AG09319 (cell line): ENCODE results near the gene CACNA2D1.

Experiments
- DNase-seq: peaks from one replicate; pipeline ENCODE4 v3.0.0-alpha.2; 2010; ENCODE audit warnings: low read depth; ENCODE audit errors: extremely low read depth
- TF ChIP-seq, protein P1 (sequence below): IDR thresholded peaks from 2 replicates; pipeline ENCODE4 v1.5.1; 2011; ENCODE audit warnings: low read depth, mild to moderate bottlenecking, inconsistent platforms, low read length, moderate library complexity

CACNA2D1 gene

DNA sequence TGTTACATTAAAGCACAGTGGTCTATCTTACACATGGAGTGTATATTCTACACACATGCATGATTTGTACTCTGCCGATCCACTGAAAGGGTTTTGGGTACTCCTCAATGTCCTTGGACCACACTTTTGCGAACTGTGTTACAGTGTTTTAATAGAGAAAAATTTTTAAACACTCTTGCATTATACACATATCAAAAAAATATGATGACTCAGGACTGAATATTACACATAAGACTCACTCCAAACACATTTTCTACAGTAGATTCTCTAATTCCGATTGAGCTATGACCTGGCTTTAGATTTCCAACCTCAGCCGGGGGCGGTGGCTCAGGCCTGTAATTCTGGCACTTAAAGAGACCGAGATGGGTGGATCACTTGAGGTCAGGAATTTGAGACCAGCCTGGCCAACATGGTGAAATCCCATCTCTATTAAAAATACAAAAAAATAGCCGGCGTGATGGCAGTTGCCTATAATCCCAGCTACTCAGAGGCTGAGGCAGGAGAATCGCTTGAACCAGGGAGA lies 222.4 kb downstream of the CACNA2D1 start:
- TF ChIP-seq, protein P1, sequence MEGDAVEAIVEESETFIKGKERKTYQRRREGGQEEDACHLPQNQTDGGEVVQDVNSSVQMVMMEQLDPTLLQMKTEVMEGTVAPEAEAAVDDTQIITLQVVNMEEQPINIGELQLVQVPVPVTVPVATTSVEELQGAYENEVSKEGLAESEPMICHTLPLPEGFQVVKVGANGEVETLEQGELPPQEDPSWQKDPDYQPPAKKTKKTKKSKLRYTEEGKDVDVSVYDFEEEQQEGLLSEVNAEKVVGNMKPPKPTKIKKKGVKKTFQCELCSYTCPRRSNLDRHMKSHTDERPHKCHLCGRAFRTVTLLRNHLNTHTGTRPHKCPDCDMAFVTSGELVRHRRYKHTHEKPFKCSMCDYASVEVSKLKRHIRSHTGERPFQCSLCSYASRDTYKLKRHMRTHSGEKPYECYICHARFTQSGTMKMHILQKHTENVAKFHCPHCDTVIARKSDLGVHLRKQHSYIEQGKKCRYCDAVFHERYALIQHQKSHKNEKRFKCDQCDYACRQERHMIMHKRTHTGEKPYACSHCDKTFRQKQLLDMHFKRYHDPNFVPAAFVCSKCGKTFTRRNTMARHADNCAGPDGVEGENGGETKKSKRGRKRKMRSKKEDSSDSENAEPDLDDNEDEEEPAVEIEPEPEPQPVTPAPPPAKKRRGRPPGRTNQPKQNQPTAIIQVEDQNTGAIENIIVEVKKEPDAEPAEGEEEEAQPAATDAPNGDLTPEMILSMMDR, result no peak
- DNase-seq, result no peak

DNA sequence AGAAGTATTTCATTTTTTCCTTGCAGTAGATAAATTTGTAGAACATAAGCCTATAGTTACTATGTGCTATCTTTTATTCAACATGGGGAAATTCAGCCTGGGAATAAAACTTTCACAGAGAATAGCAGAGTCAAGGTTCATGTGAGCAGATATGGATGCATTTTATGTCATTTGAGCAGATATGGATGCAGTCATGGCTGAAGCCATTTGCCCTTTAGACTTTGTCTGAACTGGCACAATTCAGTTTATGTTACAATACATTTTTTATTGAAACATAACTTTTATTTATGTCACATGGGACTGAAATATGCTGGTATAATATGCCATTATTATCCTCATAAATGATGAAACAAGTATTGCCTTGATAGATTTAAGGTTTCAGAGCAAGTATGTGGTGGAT lies 231.1 kb downstream of the CACNA2D1 start:
- TF ChIP-seq, protein P1, result no peak
- DNase-seq, result no peak

DNA sequence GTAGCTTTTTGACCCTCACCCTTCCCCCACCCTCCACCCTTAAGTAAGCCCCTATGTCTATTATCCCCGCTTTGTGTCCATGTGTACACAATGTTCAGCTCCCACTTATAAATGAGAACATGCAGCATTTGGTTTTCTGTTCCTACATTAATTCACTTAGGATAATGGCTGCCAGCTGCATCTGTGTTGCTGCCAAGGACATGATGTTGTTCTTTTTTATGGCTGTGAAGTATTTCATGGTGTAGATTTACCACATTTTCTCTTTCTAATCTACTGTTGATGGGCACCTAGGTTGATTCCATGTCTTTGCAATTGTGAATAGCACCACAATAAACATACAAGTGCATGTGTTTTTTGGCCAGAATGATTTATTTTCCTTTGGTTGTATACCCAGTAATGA lies 232.2 kb downstream of the CACNA2D1 start:
- TF ChIP-seq, protein P1, result no peak
- DNase-seq, result no peak

DNA sequence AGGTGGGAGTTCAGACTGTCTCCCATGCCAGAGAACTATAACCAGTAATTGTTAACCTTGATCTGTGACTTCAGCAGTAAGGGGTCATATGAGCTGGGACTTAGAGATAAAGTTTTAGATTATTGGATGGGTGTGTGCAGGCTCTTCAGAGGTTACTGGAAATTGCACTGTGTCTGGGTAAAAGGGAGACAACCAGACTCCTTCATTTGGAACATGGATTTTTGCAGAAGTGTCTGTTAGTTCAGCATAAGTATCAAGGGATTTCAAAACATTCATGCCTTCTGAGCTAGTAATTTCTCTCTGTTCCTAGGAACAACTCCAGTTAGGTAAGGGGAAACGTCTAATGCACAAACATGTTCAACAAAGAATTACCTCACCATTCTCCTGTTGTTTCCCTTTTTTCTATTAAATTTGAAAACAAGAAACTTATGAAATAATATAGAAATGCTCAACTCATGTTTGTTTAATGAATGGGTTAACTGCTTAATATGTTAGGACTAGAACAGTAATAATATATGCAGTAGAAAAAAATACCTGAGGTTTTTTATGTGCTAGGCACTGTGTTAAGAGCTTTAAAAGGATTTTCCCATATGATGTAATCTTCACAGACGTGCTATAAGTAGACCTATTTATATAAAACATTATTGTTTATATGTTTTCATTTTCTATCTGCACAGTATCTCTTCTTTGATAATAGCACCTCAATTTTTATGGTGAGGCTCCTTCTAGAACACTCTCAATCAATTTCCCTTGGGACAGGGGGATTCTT lies 233.0 kb downstream of the CACNA2D1 start:
- TF ChIP-seq, protein P1, result no peak
- DNase-seq, result no peak

DNA sequence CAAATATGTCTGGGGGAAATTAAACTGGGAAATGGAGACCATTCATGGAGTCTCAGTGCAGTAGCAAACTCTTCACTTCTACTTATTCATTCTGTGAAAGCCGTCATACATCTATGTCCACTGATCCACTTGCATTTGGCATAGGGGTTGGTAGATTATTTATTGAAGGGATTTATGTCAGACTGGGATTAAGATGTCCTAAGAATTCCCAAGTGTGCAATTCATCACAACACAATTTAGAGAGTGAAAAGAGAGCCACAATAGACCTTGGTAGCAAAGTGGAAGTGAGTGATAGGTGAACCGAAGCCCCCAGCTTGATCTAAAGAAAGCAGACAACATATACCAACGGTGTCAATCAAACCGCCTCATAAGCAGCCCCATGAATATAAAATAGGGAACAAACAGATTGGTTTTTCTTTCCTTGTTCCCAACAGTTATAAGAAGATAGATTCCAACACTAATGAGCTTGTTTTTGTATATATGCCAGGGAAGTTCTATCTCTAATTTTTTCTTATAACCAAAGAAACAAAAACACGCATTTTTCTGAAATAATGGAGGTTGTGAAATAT lies 234.3 kb downstream of the CACNA2D1 start:
- TF ChIP-seq, protein P1, result no peak
- no peak for DNase-seq

DNA sequence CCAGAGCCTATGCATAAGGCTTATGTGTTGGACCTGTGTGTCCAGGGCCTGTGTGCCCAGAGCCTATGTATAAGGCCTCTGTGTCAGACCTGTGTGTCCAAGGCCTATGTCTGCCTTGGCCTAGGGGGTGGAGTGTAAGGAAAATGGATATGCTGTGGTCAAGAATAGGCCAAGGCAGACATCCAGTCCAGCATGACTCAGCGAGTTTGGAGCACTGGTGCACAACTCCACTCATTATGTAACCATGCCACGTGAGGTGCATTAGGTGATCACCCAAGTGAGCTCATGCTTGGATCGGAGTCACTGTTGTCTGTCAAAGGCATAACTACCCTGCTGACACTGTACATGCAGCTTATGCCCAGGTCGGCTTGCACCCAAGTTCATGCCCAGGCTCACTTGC lies 238.9 kb downstream of the CACNA2D1 start:
- TF ChIP-seq, protein P1, result no peak
- peak; percentile 27 for DNase-seq

DNA sequence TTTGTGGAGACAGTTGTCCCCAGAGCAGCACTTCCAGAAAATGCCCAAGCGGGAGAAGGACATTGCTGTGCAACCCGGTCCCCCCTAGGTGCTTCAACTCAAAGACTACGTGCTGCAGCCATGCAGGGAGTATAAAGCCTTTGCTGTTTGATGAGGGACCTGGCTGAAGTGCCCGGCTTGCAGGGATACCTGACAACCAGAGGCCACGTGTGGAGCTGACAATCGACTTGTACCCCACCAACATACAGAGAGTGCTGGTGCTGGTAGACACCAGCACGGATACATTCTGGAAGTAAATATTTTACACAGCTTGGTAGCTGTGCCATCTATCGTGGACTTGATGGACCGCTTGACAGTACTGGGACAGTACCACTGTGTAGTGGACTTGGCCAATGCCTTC lies 240.6 kb downstream of the CACNA2D1 start:
- TF ChIP-seq, protein P1, result no peak
- no peak for DNase-seq
